Fibroblast of villous mesenchyme (primary cell): ENCODE data around the gene RGS19. TPM values are rescaled to one million over a fixed set of nuclear protein-coding genes. Genes with fewer than 3 reads are reported as not detected.
A peak's percentile ranks its signal among the peaks of the same experiment; 100 is the strongest.

Experiments used
- DNase-seq: peaks from one replicate; pipeline ENCODE4 v3.0.0-alpha.2; 2010; ENCODE audit warnings: low read depth
- H3K4me3 ChIP-seq: 2 replicates; pipeline ENCODE4 v1.5.1; 2011; ENCODE audit warnings: low read depth, mild to moderate bottlenecking, low read length
- CTCF ChIP-seq: IDR thresholded peaks from 2 replicates; pipeline ENCODE4 v1.5.1; 2012; ENCODE audit warnings: low read depth, mild to moderate bottlenecking, low read length; ENCODE audit not compliant: insufficient read depth
- total RNA-seq: library from RNA; depleted of rRNA; stranded (reverse); fragments of >200 nt; gene quantifications from 2 replicates; pipeline ENCODE4 v1.2.3, GENCODE V29; 2012

The RGS19 gene
- total RNA-seq, 1 donor, result 13.0 TPM

DNA sequence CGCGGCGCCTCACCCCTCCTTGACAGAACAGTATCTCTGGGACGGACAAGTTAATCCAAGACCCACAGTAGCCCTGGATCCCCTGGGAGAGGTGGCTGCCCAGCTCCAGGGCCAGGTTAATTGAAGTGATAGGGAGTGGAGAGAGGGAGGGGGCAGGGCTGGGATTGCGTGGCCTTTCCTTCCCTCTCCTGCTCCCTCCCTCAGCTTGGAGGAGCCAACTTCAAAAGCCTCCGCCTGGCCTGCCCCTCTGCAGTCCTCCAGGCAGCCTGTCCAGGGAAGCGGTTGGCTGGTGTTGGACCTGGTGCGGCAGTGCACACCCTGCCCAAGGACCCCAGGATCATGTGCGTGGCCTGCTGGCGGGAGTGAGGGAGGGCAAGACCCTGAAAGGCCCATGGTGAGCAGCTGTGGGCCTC lies 43.4 kb downstream of the RGS19 start, which contains the start of gene C20orf204:
C20orf204 (plus strand) TSS at position 250 of the 413 bp plus-strand sequence; CDS start at position 392, 142 bp downstream.
- H3K4me3 ChIP-seq, result no peak within 1 kb of the TSS
- DNase-seq, result no peak
- TF ChIP-seq CTCF, result no peak

DNA sequence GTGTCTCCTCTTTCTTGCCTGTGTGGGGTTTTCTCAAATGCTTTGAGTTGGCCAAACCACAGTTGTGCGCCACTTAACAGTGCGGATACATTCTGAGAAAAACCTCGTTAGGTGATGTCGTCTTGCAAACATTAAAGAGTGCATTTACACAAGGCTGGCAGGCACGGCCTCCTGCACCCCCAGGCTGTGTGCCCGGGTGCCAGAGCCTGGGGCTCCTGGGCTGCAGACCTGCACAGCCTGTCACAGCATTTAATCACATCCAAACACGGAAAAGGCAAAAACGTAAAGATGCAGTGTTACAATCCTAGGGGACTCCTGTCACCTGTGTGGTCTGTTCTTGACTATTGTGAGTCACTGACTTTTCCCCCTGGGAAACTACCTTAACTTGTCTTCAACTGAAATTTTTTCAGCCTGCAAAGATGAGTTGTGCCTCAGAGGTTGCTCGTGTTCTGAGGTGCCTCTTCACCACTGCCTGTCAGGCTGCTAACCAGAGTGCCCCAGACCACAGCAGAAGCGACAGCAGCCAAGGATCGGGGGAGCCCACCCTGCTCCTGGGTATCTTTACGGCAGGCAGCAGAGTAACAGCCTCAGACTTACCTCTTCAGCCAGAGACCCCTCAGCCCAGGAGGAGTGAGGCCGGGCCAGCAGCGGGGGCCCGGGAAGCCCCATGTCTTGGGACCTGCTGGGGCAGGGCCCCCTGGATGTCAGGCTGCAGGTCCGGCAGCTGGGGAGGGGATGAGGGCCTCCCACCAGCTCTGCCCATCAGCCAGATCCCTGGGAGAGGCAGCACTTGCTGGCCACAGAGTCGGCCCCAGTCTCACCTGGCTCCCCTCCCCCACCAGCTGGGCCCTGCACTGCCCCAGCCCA lies 44.0 kb downstream of the RGS19 start:
- no peak for DNase-seq
- H3K4me3 ChIP-seq, result no peak overlapping the region
- no peak for TF ChIP-seq CTCF

GRCh38 chr20:64033981-64034493 lies 45.3 kb downstream of the RGS19 start:
- DNase-seq, result peak; percentile 67
- H3K4me3 ChIP-seq, result no peak overlapping the region
- no peak for TF ChIP-seq CTCF

GRCh38 chr20:64032706-64033624 lies 46.4 kb downstream of the RGS19 start:
- no peak overlapping the region for H3K4me3 ChIP-seq
- no peak for DNase-seq
- TF ChIP-seq CTCF, result no peak

GRCh38 chr20:64031822-64032314 lies 47.5 kb downstream of the RGS19 start:
- H3K4me3 ChIP-seq, result no peak overlapping the region
- no peak for DNase-seq
- TF ChIP-seq CTCF, result no peak

- TF ChIP-seq CTCF, result no peak
- no peak for DNase-seq
- H3K4me3 ChIP-seq, result no peak overlapping the region
These were observed 48.8 kb downstream of the RGS19 start for GRCh38 chr20:64030371-64031134.
